Left lung (tissue), 10 donors: ENCODE data around the gene EDNRB. TPM values are rescaled to one million over a fixed set of nuclear protein-coding genes. Genes with fewer than 3 reads are reported as not detected.
A peak's percentile ranks its signal among the peaks of the same experiment; 100 is the strongest.
"Not testable (repeated sequence)": the region's sequence is repeated elsewhere in the genome, so short reads cannot be mapped to it uniquely, and the experiment has no call there.

Source experiments
- ATAC-seq: fragments of 200-7000 bp; cut with Tn5 transposase; one replicate; pipeline ENCODE4 v1.9.1; 2020; ENCODE audit warnings: moderate library complexity
- DNase-seq, 4 donors: peaks; one replicate each; pipeline ENCODE4 v3.0.0-alpha.2; 2013 to 2020
- H3K27ac ChIP-seq, 2 donors: fragments of 200-600 bp; sonication (generic) in 1 of 2; one replicate each; pipeline versions ENCODE4 v1.5.0 to v1.8.0; 2020 to 2021
- H3K27me3 ChIP-seq, 2 donors: fragments of 200-600 bp; sonication (generic) in 1 of 2; one replicate each; pipeline versions ENCODE4 v1.5.0 to v1.8.0; 2020 to 2021
- H3K36me3 ChIP-seq, 2 donors: fragments of 200-600 bp; sonication (generic) in 1 of 2; one replicate each; pipeline versions ENCODE4 v1.5.0 to v1.8.0; 2020 to 2021
- H3K4me1 ChIP-seq, 2 donors: fragments of 200-600 bp; one replicate each; pipeline ENCODE4 v1.8.0; 2021
- H3K4me3 ChIP-seq, 2 donors: fragments of 200-600 bp; sonication (generic) in 1 of 2; one replicate each; pipeline versions ENCODE4 v1.5.0 to v1.8.0; 2020 to 2021; ENCODE audit warnings: mild to moderate bottlenecking in 1 of 2
- H3K9me3 ChIP-seq, 2 donors: fragments of 200-600 bp; sonication (generic) in 1 of 2; one replicate each; pipeline versions ENCODE4 v1.5.0 to v1.8.0; 2020 to 2021
- intact Hi-C, 2 donors: fragments of 100-400 bp; cut with DNase I; formaldehyde crosslinking; loops; one replicate each; pipeline versions ENCODE4 v1.11.2 to v1.14.2; 2022
- polyA plus RNA-seq, 6 donors: library from polyadenylated mRNA; unstranded; fragments of 120-200 nt; gene quantifications; one replicate each; pipeline ENCODE4 v1.2.1, GENCODE V29; 2013; ENCODE audit not compliant: insufficient read length in 6 of 6
- total RNA-seq, 2 donors: library from RNA; stranded (reverse); fragmentation: NEBNext Ultra II Directional; extraction: Animal tissue kit (Norgen Biotek cat#: 25700); gene quantifications; one replicate each; pipeline ENCODE4 v1.2.1, GENCODE V29; 2021
- TF ChIP-seq, protein P1 (sequence below), 2 donors: fragments of 200-600 bp; sonication (generic) in 1 of 2; IDR thresholded peaks; one replicate each; pipeline versions ENCODE4 v1.5.0 to v1.8.0; 2021; ENCODE audit warnings: antibody characterized with exemption in 2 of 2
- donor health status: DM: no; HTN: yes; CAD: no.
- donor health status: DM: no; HTN: no; CAD: no.

Gene EDNRB
- total and polyA plus RNA-seq, 8 donors: 58.4 to 142 (median 112) TPM

DNA sequence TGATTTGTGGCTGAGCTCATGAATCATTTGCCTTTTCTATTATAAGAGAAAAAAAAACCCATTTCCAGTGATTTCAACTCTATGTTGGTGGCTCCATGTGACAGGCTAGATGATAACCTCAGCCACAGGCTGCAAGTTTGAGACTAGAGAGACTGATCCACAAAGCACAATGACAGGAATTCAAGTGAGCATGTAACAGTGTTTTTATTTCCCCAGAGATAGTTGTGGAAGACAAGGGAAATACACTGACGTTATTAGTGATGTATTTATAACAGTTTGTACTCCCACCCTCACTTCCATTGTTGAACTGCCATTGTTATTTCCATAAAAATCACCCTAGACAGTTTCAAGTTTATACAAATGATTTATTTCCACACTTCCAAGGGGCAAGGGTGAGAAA lies 27.9 kb upstream of the EDNRB start:
- intact Hi-C loops: no loop called here
- ATAC-seq: no peak

DNA sequence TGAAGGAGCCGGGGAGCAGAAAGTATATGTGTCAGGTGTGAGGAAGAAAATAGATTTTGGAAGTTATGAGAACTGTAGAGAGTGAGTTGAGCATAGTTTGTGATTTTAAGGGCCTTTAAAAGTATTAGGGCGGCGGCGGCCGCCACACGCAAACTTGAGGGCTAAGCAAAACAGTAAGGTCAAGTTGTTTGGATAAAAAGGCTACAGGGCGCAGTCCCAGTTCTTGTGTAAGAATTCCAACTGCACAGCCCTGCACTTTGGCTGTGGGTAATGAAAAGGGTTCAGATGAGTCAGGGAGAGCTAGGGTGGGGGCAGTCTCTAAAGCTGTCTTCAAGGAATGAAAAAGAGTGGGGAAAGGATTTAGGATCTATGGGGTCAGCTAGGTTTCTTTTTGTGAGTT lies 16.4 kb upstream of the EDNRB start:
- H3K27me3 ChIP-seq, H3K27ac ChIP-seq, H3K9me3 ChIP-seq, intact Hi-C loops, H3K36me3 ChIP-seq, H3K4me3 ChIP-seq, H3K4me1 ChIP-seq, ATAC-seq: not testable (repeated sequence)
- DNase-seq: peak in 1 of 4 donors; percentile 41

More for the DNA sequence above, 27.9 kb upstream of the EDNRB start:
- DNase-seq: no peak
- Histone ChIP-seq H3K27me3 (no peaks in the 10 kb centered on the region), H3K4me3 (no peak overlapping the region), H3K36me3 (no peaks in the 10 kb centered on the region), H3K27ac (no peak overlapping the region), H3K9me3 (no peaks in the 10 kb centered on the region), H3K4me1 (no peaks in the 10 kb centered on the region)
- TF ChIP-seq, protein P1, sequence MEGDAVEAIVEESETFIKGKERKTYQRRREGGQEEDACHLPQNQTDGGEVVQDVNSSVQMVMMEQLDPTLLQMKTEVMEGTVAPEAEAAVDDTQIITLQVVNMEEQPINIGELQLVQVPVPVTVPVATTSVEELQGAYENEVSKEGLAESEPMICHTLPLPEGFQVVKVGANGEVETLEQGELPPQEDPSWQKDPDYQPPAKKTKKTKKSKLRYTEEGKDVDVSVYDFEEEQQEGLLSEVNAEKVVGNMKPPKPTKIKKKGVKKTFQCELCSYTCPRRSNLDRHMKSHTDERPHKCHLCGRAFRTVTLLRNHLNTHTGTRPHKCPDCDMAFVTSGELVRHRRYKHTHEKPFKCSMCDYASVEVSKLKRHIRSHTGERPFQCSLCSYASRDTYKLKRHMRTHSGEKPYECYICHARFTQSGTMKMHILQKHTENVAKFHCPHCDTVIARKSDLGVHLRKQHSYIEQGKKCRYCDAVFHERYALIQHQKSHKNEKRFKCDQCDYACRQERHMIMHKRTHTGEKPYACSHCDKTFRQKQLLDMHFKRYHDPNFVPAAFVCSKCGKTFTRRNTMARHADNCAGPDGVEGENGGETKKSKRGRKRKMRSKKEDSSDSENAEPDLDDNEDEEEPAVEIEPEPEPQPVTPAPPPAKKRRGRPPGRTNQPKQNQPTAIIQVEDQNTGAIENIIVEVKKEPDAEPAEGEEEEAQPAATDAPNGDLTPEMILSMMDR (IDR thresholded peaks at IDR 0.05): no peak

DNA sequence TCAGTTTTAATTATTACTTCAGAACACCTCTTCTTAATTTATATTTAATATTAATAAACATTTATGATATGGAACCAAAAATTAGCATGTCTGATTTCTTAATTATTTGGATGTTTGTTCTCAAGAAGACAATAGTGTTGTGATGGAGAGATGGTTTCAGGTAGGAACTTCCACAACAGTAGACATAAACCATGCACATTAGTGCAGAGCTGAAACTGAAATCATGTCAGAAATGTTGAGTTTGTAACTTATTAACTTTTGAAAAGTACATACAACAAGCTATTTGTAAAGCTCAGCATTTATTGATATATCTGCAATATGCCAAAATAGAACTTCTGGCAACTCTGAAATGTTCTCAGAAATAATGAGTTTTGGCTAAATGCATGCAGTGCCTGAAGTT lies 11.8 kb upstream of the EDNRB start:
- Histone ChIP-seq H3K4me3 (no peak overlapping the region), H3K9me3 (no peaks in the 10 kb centered on the region), H3K27ac (no peak overlapping the region), H3K4me1 (peaks cover 0 to 13% of the 10 kb centered on the region in 2 donors), H3K27me3 (no peaks in the 10 kb centered on the region), H3K36me3 (no peaks in the 10 kb centered on the region)
- DNase-seq: no peak
- no peak for ATAC-seq
- TF ChIP-seq, protein P1 (IDR thresholded peaks at IDR 0.05): no peak
- intact Hi-C loops: no loop called here

DNA sequence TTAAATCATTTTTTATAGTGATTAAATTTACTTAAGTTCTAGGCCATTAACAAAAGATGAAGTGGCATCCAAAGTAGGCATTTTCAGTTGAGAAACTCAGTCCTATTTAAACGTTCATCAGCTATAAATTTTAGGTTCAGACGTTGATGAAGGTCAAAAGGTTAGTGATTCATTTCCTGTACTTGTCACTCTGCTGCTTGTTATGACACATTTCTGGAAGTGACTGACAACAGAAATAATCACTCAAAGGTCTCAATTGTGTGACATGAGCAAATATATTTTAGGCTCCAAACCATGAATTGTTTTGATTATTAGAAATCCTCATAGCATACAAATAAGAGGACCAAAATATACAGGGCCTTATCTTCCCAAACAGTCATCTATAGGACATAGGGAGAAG lies 10.3 kb upstream of the EDNRB start:
- no peaks in the 10 kb centered on the region for H3K27me3 ChIP-seq
- no peak for DNase-seq
- no peak overlapping the region for H3K27ac ChIP-seq
- ATAC-seq: no peak
- intact Hi-C loops: no loop called here
- TF ChIP-seq, protein P1 (IDR thresholded peaks at IDR 0.05): no peak
- peaks cover 0 to 13% of the 10 kb centered on the region in 2 donors for H3K4me1 ChIP-seq
- no peak overlapping the region for H3K4me3 ChIP-seq
- H3K9me3 ChIP-seq: no peaks in the 10 kb centered on the region
- H3K36me3 ChIP-seq: no peaks in the 10 kb centered on the region

DNA sequence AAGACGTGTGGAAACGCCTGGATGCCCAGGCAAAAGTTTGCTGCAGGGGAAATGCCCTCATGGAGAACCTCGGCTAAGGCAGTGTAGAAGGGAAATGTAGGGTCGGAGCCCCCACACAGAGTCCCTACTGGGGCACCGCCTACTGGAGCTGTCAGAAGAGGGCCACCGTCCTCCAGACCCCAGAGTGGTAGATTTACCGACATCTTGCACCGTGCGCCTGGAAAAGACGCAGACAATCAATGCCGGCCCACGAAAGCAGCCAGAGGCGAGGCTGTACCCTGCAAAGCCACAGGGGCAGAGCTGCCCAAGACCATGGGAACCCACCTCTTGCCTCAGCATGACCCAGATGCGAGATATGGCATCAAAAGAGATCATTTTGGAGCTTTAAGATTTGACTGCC lies 7.0 kb upstream of the EDNRB start:
- Histone ChIP-seq H3K9me3 (no peaks in the 10 kb centered on the region), H3K36me3 (no peaks in the 10 kb centered on the region), H3K4me3 (no peak overlapping the region), H3K27me3 (no peaks in the 10 kb centered on the region), H3K27ac (no peak overlapping the region), H3K4me1 (peaks cover 0 to 13% of the 10 kb centered on the region in 2 donors)
- TF ChIP-seq, protein P1 (IDR thresholded peaks at IDR 0.05): no peak
- ATAC-seq: no peak
- peak in 1 of 4 donors; percentile 40 for DNase-seq
- intact Hi-C loops: no loop called here

DNA sequence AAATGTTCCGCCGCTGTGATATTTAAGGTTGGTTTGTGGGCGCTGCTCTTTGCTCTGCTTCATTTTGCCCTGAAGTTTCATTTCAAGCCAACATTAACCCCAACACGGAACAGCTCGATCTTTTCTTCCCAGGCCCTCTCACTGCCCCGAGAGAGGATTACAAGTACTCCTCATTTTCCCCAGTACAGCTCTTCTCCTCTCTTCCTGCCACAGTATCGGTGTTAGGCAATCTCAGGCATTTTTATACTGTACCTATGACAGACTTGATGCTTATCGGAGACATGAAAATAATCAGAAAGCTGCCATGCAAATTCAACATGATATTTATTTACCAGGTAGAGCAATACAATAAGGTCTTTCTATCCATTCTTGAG lies 1.3 kb upstream of the EDNRB start:
- DNase-seq (no peak), ATAC-seq (peak; percentile 54)
- H3K27me3 ChIP-seq: peaks cover 0 to 30% of the 10 kb centered on the region in 2 donors
- H3K27ac ChIP-seq: peak overlapping the region in 1 of 2 donors; percentile 69
- intact Hi-C loops: no loop called here
- H3K4me1 ChIP-seq: peaks cover 0 to 6% of the 10 kb centered on the region in 2 donors
- no peaks in the 10 kb centered on the region for H3K36me3 ChIP-seq
- peak overlapping the region; percentile 58 to 60 for H3K4me3 ChIP-seq
- TF ChIP-seq, protein P1 (IDR thresholded peaks at IDR 0.05): no peak
- no peaks in the 10 kb centered on the region for H3K9me3 ChIP-seq
